ENCODE measurements around the gene TYW1B. TPM values are rescaled to one million over a fixed set of nuclear protein-coding genes. Genes with fewer than 3 reads are reported as not detected.
"Not testable (repeated sequence)": the region's sequence is repeated elsewhere in the genome, so short reads cannot be mapped to it uniquely, and the experiment has no call there.

The TYW1B gene
- total RNA-seq, 1 experiment from 2014 or later, result 2.6 TPM

DNA sequence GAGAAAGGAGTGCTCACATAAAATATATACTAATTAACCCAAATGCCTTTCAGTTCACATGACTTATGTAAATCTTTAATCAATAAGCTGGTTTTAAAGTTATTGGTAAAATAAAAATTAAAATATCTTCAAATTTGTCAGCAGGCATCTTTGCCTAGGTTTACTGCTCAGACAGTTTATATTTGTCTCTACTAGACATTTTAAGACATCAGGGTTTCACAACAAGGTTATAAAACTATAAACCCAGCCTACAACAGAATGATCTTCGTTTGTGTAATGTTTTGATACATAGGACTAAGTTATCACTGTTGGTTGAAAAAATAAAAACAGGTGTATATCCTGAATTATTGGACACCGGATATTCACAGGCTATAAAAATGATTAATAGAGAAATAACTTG, 67.4 kb downstream of the TYW1B start:
- BruUV-seq (replicated peaks), result no TSS peak
- Histone ChIP-seq H3K9me3 (ENCODE audit: low read depth, low read length, poor library complexity, severe bottlenecking) (peaks cover 17% of the 10 kb centered on the region), H3K27ac (ENCODE audit: low read depth, low read length, poor library complexity, severe bottlenecking) (no peak overlapping the region), H3K27me3 (replicated peaks; ENCODE audit: insufficient read depth, low read depth, low read length, poor library complexity) (no peaks in the 10 kb centered on the region), H3K36me3 (ENCODE audit: insufficient read depth, low read length, poor library complexity, severe bottlenecking) (no peaks in the 10 kb centered on the region), H3K4me3 (ENCODE audit: low read depth, low read length, poor library complexity, severe bottlenecking) (no peak overlapping the region), H3K4me1 (ENCODE audit: insufficient read depth, low read length, poor library complexity, severe bottlenecking) (no peaks in the 10 kb centered on the region)
- intact Hi-C loops (cut with micrococcal nuclease; ENCODE audit: unreplicated experiment), result no loop called here
- POLR2A ChIA-PET (ENCODE audit: low non-redundant PET), result no interaction called here
- CTCF ChIA-PET, result no interaction called here
- DNase-seq (ENCODE audit: low spot score), result no peak
- TF ChIP-seq, protein P1, sequence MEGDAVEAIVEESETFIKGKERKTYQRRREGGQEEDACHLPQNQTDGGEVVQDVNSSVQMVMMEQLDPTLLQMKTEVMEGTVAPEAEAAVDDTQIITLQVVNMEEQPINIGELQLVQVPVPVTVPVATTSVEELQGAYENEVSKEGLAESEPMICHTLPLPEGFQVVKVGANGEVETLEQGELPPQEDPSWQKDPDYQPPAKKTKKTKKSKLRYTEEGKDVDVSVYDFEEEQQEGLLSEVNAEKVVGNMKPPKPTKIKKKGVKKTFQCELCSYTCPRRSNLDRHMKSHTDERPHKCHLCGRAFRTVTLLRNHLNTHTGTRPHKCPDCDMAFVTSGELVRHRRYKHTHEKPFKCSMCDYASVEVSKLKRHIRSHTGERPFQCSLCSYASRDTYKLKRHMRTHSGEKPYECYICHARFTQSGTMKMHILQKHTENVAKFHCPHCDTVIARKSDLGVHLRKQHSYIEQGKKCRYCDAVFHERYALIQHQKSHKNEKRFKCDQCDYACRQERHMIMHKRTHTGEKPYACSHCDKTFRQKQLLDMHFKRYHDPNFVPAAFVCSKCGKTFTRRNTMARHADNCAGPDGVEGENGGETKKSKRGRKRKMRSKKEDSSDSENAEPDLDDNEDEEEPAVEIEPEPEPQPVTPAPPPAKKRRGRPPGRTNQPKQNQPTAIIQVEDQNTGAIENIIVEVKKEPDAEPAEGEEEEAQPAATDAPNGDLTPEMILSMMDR (conservative IDR thresholded peaks at IDR 0.05; ENCODE audit: low read depth, low read length), result no peak
- no peak for TF ChIP-seq EZH2 (IDR thresholded peaks at IDR 0.05; ENCODE audit: borderline replicate concordance, low read depth, low read length, poor library complexity, severe bottlenecking)

DNA sequence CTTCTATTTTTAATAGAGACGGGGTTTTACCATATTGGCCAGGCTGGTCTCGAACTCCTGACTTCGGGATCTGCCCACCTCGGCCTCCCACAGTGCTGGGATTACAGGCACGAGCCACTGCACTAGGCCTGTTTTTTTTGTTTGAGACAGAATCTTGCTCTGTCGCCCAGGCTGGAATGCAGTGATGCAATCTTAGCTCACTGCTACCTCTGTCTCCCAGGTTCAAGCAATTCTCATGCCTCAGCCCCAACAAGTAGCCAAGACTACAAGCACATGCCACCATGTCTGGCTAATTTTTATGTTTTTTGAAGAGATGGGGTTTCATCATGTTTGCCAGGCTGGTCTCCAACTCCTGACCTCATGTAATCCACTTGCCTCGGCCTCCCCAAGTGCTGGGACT, 73.7 kb downstream of the TYW1B start:
- CTCF ChIA-PET, result no interaction called here

DNA sequence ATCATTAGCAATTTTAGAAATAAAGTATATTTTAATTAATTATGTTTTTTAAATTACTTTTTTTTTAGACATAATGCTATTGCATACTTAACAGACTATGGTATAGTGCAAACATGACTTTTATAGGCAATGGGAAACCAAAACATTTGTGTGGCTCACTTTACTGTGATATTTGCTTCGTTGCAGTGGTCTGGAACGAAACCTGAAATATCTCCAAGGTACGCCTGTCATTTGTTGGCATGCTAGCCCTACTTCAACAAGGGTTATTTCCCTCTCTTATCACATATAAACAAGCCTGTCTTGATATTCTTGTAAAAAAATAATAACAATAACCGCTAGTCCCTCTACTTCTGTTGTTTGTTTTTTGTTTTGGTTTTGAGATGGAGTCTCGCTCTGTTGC, 74.2 kb downstream of the TYW1B start:
- H3K9me3 ChIP-seq (ENCODE audit: low read depth, low read length, poor library complexity, severe bottlenecking), result no peaks in the 10 kb centered on the region
- no peaks in the 10 kb centered on the region for H3K27me3 ChIP-seq (replicated peaks; ENCODE audit: insufficient read depth, low read depth, low read length, poor library complexity)
- POLR2A ChIA-PET (ENCODE audit: low non-redundant PET), result no interaction called here
- CTCF ChIA-PET, result no interaction called here
- no peak overlapping the region for H3K4me3 ChIP-seq (ENCODE audit: low read depth, low read length, poor library complexity, severe bottlenecking)
- intact Hi-C loops (cut with micrococcal nuclease; ENCODE audit: unreplicated experiment), result no loop called here
- DNase-seq (ENCODE audit: low spot score), result no peak
- no peak overlapping the region for H3K27ac ChIP-seq (ENCODE audit: low read depth, low read length, poor library complexity, severe bottlenecking)
- no TSS peak for BruUV-seq (replicated peaks)
- TF ChIP-seq EZH2 (IDR thresholded peaks at IDR 0.05; ENCODE audit: borderline replicate concordance, low read depth, low read length, poor library complexity, severe bottlenecking), result no peak
- TF ChIP-seq, protein P1 (conservative IDR thresholded peaks at IDR 0.05; ENCODE audit: low read depth, low read length), result no peak
- no peaks in the 10 kb centered on the region for H3K4me1 ChIP-seq (ENCODE audit: insufficient read depth, low read length, poor library complexity, severe bottlenecking)
- no peaks in the 10 kb centered on the region for H3K36me3 ChIP-seq (ENCODE audit: insufficient read depth, low read length, poor library complexity, severe bottlenecking)

More for the DNA sequence above, 73.7 kb downstream of the TYW1B start:
- no peak for TF ChIP-seq EZH2 (IDR thresholded peaks at IDR 0.05; ENCODE audit: borderline replicate concordance, low read depth, low read length, poor library complexity, severe bottlenecking)
- TF ChIP-seq, protein P1 (conservative IDR thresholded peaks at IDR 0.05; ENCODE audit: low read depth, low read length), result no peak
- Histone ChIP-seq H3K27me3 (replicated peaks; ENCODE audit: insufficient read depth, low read depth, low read length, poor library complexity) (no peaks in the 10 kb centered on the region), H3K36me3 (ENCODE audit: insufficient read depth, low read length, poor library complexity, severe bottlenecking) (no peaks in the 10 kb centered on the region), H3K27ac (ENCODE audit: low read depth, low read length, poor library complexity, severe bottlenecking) (no peak overlapping the region), H3K9me3 (ENCODE audit: low read depth, low read length, poor library complexity, severe bottlenecking) (no peaks in the 10 kb centered on the region), H3K4me1 (ENCODE audit: insufficient read depth, low read length, poor library complexity, severe bottlenecking) (no peaks in the 10 kb centered on the region), H3K4me3 (ENCODE audit: low read depth, low read length, poor library complexity, severe bottlenecking) (no peak overlapping the region)
- no peak for DNase-seq (ENCODE audit: low spot score)
- intact Hi-C loops (cut with micrococcal nuclease; ENCODE audit: unreplicated experiment), result no loop called here
- BruUV-seq (replicated peaks), result no TSS peak
- POLR2A ChIA-PET (ENCODE audit: low non-redundant PET), result no interaction called here

DNA sequence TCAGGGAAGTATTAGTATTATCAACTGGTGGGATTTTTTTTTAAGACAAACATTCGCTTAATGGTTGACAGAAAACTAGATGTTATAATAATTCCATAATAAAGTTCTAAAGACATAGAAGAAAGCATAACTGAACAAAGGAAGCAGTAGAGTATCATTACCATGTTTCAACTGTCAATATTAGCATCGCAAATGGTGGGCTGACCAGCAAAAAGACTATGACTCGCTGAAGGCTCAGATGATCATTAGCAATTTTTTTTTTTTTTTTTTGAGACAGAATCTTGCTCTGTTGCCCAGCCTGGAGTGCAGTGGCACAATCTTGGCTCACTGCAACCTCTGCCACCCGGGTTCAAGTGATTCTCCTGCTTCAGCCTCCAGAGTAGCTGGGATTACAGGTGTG, 74.8 kb downstream of the TYW1B start:
- POLR2A ChIA-PET (ENCODE audit: low non-redundant PET); H3K27me3 ChIP-seq (replicated peaks; ENCODE audit: insufficient read depth, low read depth, low read length, poor library complexity); H3K4me3 ChIP-seq (ENCODE audit: low read depth, low read length, poor library complexity, severe bottlenecking); H3K27ac ChIP-seq (ENCODE audit: low read depth, low read length, poor library complexity, severe bottlenecking); H3K9me3 ChIP-seq (ENCODE audit: low read depth, low read length, poor library complexity, severe bottlenecking); BruUV-seq (replicated peaks); H3K4me1 ChIP-seq (ENCODE audit: insufficient read depth, low read length, poor library complexity, severe bottlenecking); H3K36me3 ChIP-seq (ENCODE audit: insufficient read depth, low read length, poor library complexity, severe bottlenecking); DNase-seq (ENCODE audit: low spot score); CTCF ChIA-PET; intact Hi-C loops (cut with micrococcal nuclease; ENCODE audit: unreplicated experiment): not testable (repeated sequence)
